Measurements from ENCODE around the gene NLGN4X.
A peak's percentile ranks its signal among the peaks of the same experiment; 100 is the strongest.
"Not testable (repeated sequence)": the region's sequence is repeated elsewhere in the genome, so short reads cannot be mapped to it uniquely, and the experiment has no call there.

NLGN4X gene

GRCh38 chrX:5958523-5958922, 270.1 kb downstream of the NLGN4X start:
- H3K27ac ChIP-seq: no peak overlapping the region
- TF ChIP-seq ZFX (IDR thresholded peaks at IDR 0.05; ENCODE audit: borderline replicate concordance): no peak
- no peak for TF ChIP-seq CTCF (IDR thresholded peaks at IDR 0.05)

GRCh38 chrX:5957506-5957905, 271.2 kb downstream of the NLGN4X start:
- no peak overlapping the region for H3K27ac ChIP-seq
- TF ChIP-seq ZFX (IDR thresholded peaks at IDR 0.05; ENCODE audit: borderline replicate concordance): no peak
- no peak for TF ChIP-seq CTCF (IDR thresholded peaks at IDR 0.05)

GRCh38 chrX:5936438-5936837, 292.2 kb downstream of the NLGN4X start:
- TF ChIP-seq CTCF (IDR thresholded peaks at IDR 0.05) (no peak), ZFX (IDR thresholded peaks at IDR 0.05; ENCODE audit: borderline replicate concordance) (no peak)
- H3K27ac ChIP-seq: no peak overlapping the region

- no peak overlapping the region for H3K27ac ChIP-seq
- TF ChIP-seq CTCF (IDR thresholded peaks at IDR 0.05) (no peak), ZFX (IDR thresholded peaks at IDR 0.05; ENCODE audit: borderline replicate concordance) (no peak)
Measured at GRCh38 chrX:5928224-5928623, 300.4 kb downstream of the NLGN4X start.

- TF ChIP-seq ZFX (IDR thresholded peaks at IDR 0.05; ENCODE audit: borderline replicate concordance): no peak
- TF ChIP-seq CTCF (IDR thresholded peaks at IDR 0.05): peak; percentile 16; the same call in 1 of the 2 replicates
- H3K27ac ChIP-seq: no peak overlapping the region
Measured at GRCh38 chrX:5916945-5917344, 311.7 kb downstream of the NLGN4X start.

- no peak for TF ChIP-seq ZFX (IDR thresholded peaks at IDR 0.05; ENCODE audit: borderline replicate concordance)
- no peak for TF ChIP-seq CTCF (IDR thresholded peaks at IDR 0.05)
- H3K27ac ChIP-seq: no peak overlapping the region
Measured at GRCh38 chrX:5915783-5916182, 312.9 kb downstream of the NLGN4X start.

- H3K27ac ChIP-seq: no peak overlapping the region
- TF ChIP-seq CTCF (IDR thresholded peaks at IDR 0.05): no peak
- TF ChIP-seq ZFX (IDR thresholded peaks at IDR 0.05; ENCODE audit: borderline replicate concordance): no peak
Measured at GRCh38 chrX:5907207-5907606, 321.5 kb downstream of the NLGN4X start.

GRCh38 chrX:5903586-5904190, 325.0 kb downstream of the NLGN4X start:
- H3K27ac ChIP-seq: not testable (repeated sequence)

All from 22Rv1 (cell line).